HG02943 (cell line): ENCODE measurements around the gene TRIO.

ENCODE experiments used
- ATAC-seq: cut with Tn5 transposase; IDR thresholded peaks from one replicate; pipeline ENCODE4 v1.9.1; 2021; ENCODE audit warnings: mild to moderate bottlenecking, low read depth, moderate library complexity; ENCODE audit not compliant: unreplicated experiment

Gene TRIO

DNA sequence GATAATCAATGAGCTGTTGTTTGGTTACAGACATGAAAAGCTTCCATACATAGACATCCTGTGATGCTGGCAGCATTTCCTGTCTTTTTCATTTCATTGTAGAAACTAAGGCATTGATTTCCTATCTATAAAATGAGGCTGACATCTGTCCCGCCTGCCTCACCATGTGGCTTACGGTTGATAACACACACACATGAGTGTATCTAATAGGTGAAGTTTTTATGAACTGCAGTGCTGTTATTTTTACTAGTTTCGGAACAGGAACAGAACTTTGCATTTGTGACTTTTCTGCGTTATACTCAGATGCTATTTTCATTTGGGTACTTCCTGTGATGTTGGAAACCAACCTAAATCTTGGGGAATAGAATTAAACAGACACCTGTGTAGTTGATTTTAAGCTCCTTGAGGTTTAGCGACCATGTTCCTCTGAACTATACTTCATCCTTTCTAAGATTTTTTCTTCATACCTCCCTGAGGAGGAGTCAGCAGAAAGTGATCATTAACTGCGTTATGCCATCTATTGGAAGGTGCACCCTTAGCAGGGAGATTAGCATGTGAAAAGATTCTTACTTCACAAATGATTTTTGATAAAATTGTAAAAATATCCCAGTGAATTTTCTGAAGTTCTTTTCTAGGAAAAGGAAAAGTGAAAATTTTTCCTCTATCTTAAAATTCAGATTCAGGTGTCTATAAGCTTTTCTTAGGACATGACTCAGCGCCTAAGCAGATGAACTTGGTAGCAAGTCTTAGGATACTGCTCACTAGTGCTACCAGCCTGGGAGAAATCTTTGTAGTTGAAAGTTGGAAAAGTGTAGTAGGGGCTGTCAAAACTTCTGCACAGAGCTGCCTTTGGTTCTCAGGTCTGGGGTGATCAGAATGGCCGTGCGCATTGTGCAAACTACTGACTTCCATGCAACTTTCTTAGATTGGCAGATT is 134.5 kb downstream of the TRIO start:
- no peak for ATAC-seq

DNA sequence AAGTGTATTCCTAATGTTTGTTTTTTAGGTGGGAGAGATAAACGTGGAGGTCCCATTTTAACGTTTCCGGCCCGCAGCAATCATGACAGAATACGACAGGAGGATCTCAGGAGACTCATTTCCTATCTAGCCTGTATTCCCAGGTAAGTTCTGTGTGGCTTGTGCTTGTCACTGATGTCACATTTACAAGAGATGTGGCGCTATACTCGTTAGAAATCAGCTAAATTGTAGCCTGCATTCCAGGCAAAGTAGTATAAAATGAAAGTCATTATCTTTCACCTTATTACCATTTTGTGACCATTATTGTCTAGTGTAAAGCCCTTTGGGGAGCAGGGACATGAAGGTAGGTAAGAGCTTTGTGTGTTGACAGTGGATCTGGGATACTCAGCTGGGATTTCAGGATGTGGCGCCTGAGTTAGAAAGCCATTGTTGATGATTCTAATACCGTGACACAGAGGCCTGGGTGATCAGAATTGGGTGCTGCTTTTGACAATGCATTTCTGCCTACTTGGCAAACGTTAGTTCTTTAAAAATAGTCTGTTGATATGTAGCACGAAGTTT is 137.2 kb downstream of the TRIO start:
- no peak for ATAC-seq

- no peak for ATAC-seq
Measured at GRCh38 chr5:14281746-14282181, 138.6 kb downstream of the TRIO start.

DNA sequence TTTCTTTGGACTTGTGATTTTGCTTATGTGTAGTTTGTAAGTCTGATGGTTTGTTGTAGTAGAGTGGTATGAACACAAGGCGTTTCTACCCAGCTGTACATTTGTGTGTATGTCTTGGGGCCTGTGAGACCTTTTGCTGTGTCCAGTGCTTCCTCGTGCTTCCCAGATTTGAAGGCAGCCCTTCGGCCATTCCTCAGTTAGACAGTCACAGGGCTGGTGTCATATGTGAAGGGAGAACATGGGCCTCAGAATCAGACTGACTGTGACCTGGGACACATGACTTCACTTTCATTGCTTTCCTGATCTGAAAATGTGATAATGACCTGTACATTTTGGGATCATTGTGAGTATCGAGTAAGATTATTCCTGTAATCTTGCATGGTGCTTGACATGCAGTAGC is 140.0 kb downstream of the TRIO start:
- ATAC-seq, result no peak

DNA sequence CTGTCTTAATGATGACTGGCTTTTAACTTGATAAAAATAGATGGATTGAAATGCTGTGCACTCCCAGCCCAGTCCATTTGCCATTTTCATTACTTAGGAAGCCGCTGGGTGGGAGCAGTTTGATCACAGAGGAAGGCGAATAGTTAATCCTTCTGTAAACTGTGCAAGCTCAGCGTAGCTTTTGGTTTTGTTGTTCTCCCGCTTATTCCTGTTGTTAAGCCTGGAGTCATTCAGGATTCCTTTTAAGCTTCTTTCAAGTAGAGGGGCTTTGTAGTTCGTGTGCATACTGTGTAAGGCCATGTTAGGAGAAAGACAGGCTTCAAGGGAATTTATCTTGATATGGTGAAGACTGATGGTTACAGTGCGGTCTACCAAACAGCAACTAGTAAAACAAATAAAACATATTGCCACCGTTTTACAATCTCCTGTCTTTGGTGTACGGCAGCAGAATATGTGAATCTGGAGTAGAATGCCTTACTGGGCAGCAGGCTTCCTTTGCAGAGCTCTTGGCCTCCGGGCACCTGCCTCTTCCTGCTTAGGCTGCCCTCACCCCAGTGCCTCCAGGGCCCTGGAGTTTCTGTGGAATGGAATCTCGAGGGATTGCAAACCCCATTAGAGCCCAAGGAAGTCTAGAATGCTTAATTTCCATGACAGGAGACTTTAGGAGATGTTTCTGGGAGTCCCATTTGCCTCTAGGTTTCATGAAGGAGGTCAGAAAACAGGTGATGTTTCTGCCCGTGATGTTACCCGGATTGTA is 141.4 kb downstream of the TRIO start:
- no peak for ATAC-seq

- no peak for ATAC-seq
Measured at GRCh38 chr5:14286007-14286406, 142.9 kb downstream of the TRIO start.

DNA sequence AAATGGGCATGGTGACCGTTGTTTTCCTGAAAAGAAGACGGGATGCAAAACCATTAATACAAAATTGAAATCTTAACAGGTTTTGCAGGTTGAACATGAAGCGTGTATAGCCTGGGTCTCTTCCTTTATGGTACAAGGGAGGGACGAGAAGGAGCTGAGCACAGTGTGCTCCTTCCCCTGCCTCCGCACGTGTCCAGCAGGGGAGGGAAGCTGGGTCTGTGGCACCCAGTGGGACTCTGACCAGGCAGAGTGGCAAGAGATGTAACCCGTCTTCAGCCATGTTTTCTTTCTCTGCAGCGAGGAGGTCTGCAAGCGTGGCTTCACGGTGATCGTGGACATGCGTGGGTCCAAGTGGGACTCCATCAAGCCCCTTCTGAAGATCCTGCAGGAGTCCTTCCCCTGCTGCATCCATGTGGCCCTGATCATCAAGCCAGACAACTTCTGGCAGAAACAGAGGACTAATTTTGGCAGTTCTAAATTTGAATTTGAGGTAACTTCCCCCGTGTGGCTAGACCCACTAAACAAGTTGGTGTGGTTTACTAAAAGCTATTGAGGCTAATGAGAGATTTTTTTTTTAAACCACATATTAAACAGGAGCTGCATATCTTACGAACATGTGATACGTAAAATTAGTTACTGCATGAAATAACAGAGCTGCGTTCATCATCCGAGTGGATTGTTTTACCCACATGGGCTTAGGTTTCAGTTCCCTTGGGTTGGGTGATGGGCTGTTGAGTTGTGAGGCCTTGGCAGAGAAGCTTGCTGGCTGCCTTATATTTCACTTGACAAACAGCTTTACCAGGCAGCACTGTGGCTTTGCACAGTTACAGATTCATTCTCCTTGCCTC is 143.7 kb downstream of the TRIO start:
- peak; percentile 82 for ATAC-seq

DNA sequence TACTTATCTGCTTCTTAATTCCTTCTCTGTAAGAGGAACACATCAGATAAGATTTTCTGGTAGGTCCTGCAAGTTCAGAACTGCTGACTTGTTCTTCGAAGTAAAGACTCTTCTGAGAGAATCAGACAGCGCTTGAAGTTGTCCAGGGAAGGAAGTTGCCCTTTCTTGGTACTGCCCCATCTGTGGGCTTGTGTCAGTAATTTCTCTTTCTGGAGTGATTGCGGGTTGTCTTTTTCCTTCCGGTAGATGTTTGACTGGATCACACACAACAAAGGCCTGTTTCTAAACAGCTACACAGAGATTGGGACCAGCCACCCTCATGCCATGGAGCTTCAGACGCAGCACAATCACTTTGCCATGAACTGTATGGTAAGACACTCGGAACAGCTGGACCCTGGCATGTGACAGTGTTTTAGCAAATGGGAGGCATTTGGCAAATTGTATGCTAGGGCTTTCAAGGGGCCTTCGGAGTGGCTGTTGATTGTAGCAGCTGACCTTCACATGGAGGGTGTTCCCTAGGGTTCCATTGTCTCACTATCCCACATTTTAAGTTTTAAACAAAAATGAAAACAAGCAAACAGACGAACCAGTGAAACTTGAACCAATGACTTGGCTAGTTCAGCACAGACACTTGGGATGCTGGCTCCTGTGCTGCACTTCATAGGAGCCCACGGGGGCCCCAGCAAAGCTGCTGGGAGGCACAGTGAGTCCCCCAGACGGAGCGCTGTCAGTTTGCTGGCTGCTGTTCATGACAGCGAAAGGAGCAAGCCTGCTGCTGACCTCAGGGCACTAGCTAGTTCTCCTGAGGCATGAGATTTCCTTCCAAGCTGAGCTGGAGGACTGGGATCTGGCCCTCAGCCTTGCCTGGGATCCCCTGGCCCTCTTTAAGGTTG is 149.9 kb downstream of the TRIO start:
- ATAC-seq, result no peak

DNA sequence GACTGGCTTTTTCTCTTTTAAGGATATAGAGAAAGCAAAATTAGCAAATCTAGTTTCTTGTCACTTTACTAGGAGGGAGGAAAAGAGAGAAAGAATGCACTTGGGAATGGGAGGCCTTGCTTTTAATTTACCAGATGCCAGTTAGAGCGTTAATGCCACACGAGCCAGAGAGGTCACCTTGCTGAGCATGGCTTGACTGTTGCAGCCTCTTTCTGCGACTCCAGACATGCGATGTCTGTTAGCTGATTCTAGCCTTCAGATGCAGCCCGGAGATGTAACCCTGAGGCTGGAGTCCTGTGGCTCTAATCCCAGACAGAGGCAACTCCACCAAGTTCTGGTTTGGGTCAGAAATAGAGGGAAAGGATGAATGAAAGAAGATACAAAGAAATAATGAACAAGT is 152.5 kb downstream of the TRIO start:
- no peak for ATAC-seq

GRCh38 chr5:14296533-14297331 is 153.6 kb downstream of the TRIO start:
- no peak for ATAC-seq

DNA sequence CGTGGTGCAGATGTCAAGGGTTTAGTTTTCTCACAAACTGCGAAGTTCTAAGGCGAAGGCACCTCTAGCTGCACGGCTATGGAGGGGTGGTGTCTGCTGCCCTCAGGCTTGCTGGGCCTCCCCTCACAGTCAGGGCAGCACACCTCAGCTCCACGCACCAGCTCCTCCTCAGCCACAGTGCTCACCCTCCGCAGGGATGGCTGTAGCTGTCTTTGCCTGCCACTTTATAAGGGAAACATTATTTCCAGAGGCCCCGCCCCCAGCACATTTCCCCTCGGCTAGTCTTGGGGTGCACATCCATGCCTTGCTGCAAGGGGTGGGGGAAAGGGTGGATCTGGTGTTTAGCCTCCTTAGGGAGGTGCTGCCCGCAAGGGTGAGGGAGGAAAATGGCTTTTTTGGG is 154.6 kb downstream of the TRIO start:
- no peak for ATAC-seq

- no peak for ATAC-seq
Measured at GRCh38 chr5:14298126-14298847, 155.1 kb downstream of the TRIO start.

- no peak for ATAC-seq
Measured at GRCh38 chr5:14299666-14300065, 156.5 kb downstream of the TRIO start.

GRCh38 chr5:14301186-14301585 is 158.0 kb downstream of the TRIO start:
- ATAC-seq, result no peak

DNA sequence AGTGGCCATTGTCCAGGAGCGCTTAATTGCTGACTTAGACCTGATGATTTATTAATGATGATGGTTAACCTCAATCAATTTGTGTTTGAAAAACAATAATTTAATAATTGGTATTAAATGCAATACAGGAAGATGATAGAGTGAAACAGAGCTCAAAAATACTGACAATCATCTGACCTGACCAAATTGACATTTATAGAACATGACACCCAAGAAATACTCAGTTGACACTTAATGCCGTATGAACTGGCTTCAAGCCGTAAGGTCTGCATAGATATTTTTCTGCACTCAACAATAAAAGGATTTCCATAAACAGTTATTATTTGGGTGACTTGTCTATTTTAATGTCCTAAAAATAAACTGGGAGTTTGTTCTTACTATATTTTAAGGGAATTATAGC is 159.2 kb downstream of the TRIO start:
- no peak for ATAC-seq

DNA sequence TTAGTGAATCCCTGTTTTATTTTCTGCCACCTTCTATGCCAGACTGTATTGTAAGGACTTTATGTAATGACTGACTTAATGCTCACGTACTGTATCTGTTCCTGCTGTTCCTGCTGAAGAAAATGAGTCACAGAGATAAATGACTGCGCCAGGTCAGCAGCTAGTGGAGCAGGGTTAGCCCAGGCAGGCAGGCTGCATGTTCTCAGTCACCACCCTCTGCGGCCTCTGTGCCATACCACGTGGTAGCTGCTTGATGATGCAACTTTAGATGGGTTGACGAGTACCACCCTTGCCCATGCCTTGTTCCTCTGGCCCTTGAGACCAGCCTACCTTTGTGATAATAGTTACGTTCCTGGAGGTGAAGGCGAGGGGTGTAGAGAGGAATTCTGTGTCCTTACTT is 161.9 kb downstream of the TRIO start:
- ATAC-seq, result no peak

GRCh38 chr5:14306329-14306815 is 163.2 kb downstream of the TRIO start:
- no peak for ATAC-seq
